GM10248 (cell line): ENCODE measurements around the gene CFAP46.
"Not testable (repeated sequence)": the region's sequence is repeated elsewhere in the genome, so short reads cannot be mapped to it uniquely, and the experiment has no call there.

Experiments used
- CTCF ChIA-PET: fragments of 300-600 bp; sonication (Branson Sonifier 250); formaldehyde crosslinking; extraction: SDS; loops from one replicate; lab custom pipeline; 2021; ENCODE audit warnings: antibody characterized with exemption; lab: Yijun Ruan, JAX
- POLR2A ChIA-PET: fragments of 350-650 bp; sonication (Branson Sonifier 250); formaldehyde crosslinking; extraction: SDS; loops from one replicate; lab custom pipeline; 2020; ENCODE audit warnings: antibody characterized with exemption; lab: Yijun Ruan, JAX
- DNase-seq: peaks from one replicate; pipeline ENCODE4 v3.0.0; 2012; ENCODE audit errors: extremely low spot score
- CTCF ChIP-seq: IDR thresholded peaks from 2 replicates; pipeline ENCODE4 v1.5.1; 2012; ENCODE audit warnings: mild to moderate bottlenecking, low read depth; ENCODE audit errors: extremely low read depth, missing control alignments, control extremely low read depth

Gene CFAP46

GRCh38 chr10:132924046-132924952, 18.1 kb downstream of the CFAP46 start:
- POLR2A ChIA-PET = no interaction called here
- CTCF ChIA-PET = no interaction called here
- TF ChIP-seq CTCF = no peak
- no peak for DNase-seq

DNA sequence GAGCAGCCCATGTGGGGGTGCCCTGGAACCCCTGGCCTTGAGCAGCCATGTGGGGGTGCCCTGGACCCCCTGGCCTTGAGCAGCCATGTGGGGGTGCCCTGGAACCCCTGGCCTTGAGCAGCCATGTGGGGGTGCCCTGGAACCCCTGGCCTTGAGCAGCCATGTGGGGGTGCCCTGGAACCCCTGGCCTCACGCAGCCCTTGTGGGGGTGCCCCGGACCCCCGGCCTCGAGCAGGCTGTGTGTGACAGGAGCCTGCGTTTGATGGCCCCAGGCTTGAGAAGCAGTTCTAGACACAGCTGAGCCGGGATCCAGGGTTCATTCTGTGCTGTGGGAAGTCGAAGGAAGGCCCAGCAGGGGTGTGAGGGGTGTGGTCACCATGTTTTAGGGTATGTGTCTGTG, 19.0 kb downstream of the CFAP46 start:
- CTCF ChIA-PET, DNase-seq, POLR2A ChIA-PET: not testable (repeated sequence)

DNA sequence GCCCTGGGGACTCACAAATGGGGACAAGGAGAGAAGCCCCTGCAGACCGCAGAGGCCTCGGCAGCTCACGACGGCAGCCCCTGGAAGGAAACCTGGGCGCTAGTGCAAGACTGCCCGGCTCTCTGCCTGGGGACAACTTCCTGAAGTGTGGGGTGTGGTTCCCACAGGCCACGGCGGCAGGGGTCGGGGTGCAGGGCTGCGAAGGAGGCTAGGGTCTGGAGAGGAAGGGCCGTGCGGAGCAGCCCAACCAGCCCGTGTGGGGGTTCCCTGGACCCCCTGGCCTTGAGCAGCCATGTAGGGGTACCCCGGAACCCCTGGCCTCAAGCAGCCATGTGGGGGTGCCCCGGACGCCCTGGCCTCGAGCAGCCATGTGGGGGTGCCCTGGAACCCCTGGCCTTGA, 19.5 kb downstream of the CFAP46 start:
- DNase-seq = no peak
- CTCF ChIA-PET = no interaction called here
- no peak for TF ChIP-seq CTCF
- POLR2A ChIA-PET = no interaction called here

DNA sequence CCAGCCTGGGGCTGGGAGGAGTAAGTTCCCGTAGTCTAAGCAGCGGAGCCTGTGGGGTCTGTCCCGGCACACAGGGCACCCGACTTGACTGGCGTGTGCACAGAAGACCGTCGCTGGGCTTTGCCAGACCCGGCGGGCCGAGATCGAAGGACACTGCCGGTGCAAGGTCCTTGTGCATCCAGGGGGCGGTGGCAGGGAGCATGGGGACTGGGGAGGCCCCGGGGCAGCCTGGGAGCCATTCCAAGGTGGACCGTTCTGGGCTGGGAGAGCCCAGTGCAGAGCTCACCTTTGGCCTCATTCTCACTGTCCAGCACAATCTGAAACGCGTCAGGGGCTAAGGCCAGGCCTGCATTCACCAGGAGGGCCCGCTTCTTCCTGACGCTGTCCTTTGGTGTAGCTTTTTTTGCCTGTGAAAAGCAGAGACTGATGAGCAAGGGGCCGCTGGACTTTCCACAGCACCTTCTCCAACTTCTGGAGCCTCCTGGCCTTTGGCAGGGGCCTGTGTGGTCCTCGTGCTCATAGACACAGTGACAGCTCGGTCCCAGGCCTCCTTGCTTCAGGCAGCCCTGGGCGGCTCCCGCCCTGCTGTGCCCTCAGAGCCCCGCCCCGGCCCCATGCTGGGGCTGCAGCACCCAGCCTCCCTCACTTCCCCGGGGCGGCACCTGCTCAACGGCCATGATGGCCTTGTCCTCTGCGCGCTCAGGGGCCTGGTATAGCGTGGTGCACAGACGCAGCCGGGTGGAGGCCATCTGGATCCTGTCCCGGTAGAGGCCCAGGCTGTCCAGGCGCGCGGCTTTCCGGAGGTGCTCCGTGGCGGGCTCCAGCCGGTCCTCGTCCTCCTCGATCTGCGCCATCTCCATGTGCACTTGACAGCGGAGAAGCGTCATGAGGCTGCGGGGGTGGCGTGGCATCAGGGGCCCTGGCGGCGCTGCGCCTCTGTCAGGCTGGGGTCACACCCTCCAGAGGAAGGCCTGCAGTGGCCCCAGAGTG, 20.3 kb downstream of the CFAP46 start:
- ChIA-PET POLR2A (no interaction called here), CTCF (no interaction called here)
- no peak for DNase-seq
- TF ChIP-seq CTCF = no peak

DNA sequence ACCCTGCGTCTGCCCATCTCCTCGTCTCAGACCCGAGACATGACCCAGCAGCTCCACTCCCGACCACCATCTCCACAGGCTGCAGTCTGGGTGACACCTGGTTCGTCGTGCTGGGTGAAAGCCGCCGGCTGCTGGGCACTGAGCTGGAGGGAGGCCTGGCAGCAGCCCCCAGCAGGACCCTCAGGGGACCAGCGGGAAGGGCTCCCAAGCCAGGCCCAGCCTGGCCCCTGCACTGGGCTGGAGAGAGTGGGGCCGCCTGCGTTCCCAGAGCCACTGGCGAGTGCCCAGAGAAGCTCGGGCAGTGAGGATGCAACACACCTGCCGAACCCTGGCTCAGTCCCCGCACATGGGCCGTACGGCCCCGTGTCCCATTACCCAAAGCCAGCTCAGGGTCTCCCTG, 21.3 kb downstream of the CFAP46 start:
- no peak for TF ChIP-seq CTCF
- POLR2A ChIA-PET = no interaction called here
- CTCF ChIA-PET = interaction anchor here (0.9 to 1.7 kb wide), 2 partner anchors 10 to 18 kb away, joined by 3 read pairs; no protein-coding TSS in a partner anchor
- DNase-seq = no peak

- no peak for DNase-seq
- ChIA-PET POLR2A (no interaction called here), CTCF (interaction anchor here (0.9 to 1.7 kb wide), 3 partner anchors 9 to 18 kb away, joined by 3 to 4 read pairs (median 3); no protein-coding TSS in a partner anchor)
- no peak for TF ChIP-seq CTCF
Observed at GRCh38 chr10:132920101-132920925, 22.1 kb downstream of the CFAP46 start.
